ENCODE results near the gene THEM5. TPM values are rescaled to one million over a fixed set of nuclear protein-coding genes. Genes with fewer than 3 reads are reported as not detected.

Gene THEM5
- total RNA-seq, 1 donor from 2014 or later, result not detected

GRCh38 chr1:151803915-151804314 is 49.6 kb downstream of the THEM5 start:
- no peak for TF ChIP-seq CTCF (IDR thresholded peaks at IDR 0.05; ENCODE audit: unreplicated experiment)
- Mint-ChIP-seq H3K36me3 (no peaks in the 10 kb centered on the region), H3K9me3 (no peaks in the 10 kb centered on the region), H3K4me1 (peaks cover 2% of the 10 kb centered on the region), H3K27ac (no peak overlapping the region), H3K27me3 (ENCODE audit: low read depth) (peaks cover 58% of the 10 kb centered on the region), H3K4me3 (no peak overlapping the region)
- no peak for DNase-seq (ENCODE audit: low spot score in 2 of 2, unreplicated experiment in 2 of 2)

- Mint-ChIP-seq H3K36me3 (no peaks in the 10 kb centered on the region), H3K27me3 (ENCODE audit: low read depth) (peaks cover 63% of the 10 kb centered on the region), H3K4me1 (peaks cover 2% of the 10 kb centered on the region), H3K27ac (no peak overlapping the region), H3K4me3 (no peak overlapping the region), H3K9me3 (no peaks in the 10 kb centered on the region)
- no peak for DNase-seq (ENCODE audit: low spot score in 2 of 2, unreplicated experiment in 2 of 2)
- TF ChIP-seq CTCF (IDR thresholded peaks at IDR 0.05; ENCODE audit: unreplicated experiment), result no peak
Observed at GRCh38 chr1:151803164-151803563, 50.3 kb downstream of the THEM5 start.

- peaks cover 58% of the 10 kb centered on the region for H3K27me3 Mint-ChIP-seq (ENCODE audit: low read depth)
- no peaks in the 10 kb centered on the region for H3K9me3 Mint-ChIP-seq
- no peaks in the 10 kb centered on the region for H3K36me3 Mint-ChIP-seq
- DNase-seq (ENCODE audit: low spot score in 2 of 2, unreplicated experiment in 2 of 2), result no peak
- TF ChIP-seq CTCF (IDR thresholded peaks at IDR 0.05; ENCODE audit: unreplicated experiment), result no peak
- H3K4me3 Mint-ChIP-seq, result no peak overlapping the region
- H3K27ac Mint-ChIP-seq, result no peak overlapping the region
- peaks cover 2% of the 10 kb centered on the region for H3K4me1 Mint-ChIP-seq
Observed at GRCh38 chr1:151802372-151802771, 51.1 kb downstream of the THEM5 start.

GRCh38 chr1:151801846-151802245 is 51.7 kb downstream of the THEM5 start:
- Mint-ChIP-seq H3K9me3 (no peaks in the 10 kb centered on the region), H3K4me1 (peaks cover 2% of the 10 kb centered on the region), H3K27me3 (ENCODE audit: low read depth) (peaks cover 58% of the 10 kb centered on the region), H3K4me3 (no peak overlapping the region), H3K36me3 (no peaks in the 10 kb centered on the region), H3K27ac (no peak overlapping the region)
- DNase-seq (ENCODE audit: low spot score in 2 of 2, unreplicated experiment in 2 of 2), result no peak
- no peak for TF ChIP-seq CTCF (IDR thresholded peaks at IDR 0.05; ENCODE audit: unreplicated experiment)

GRCh38 chr1:151801310-151801820 is 52.1 kb downstream of the THEM5 start:
- peaks cover 2% of the 10 kb centered on the region for H3K4me1 Mint-ChIP-seq
- no peaks in the 10 kb centered on the region for H3K9me3 Mint-ChIP-seq
- no peak for TF ChIP-seq CTCF (IDR thresholded peaks at IDR 0.05; ENCODE audit: unreplicated experiment)
- DNase-seq (ENCODE audit: low spot score in 2 of 2, unreplicated experiment in 2 of 2), result no peak
- no peaks in the 10 kb centered on the region for H3K36me3 Mint-ChIP-seq
- H3K4me3 Mint-ChIP-seq, result no peak overlapping the region
- no peak overlapping the region for H3K27ac Mint-ChIP-seq
- H3K27me3 Mint-ChIP-seq (ENCODE audit: low read depth), result peaks cover 59% of the 10 kb centered on the region

GRCh38 chr1:151800830-151801229 is 52.7 kb downstream of the THEM5 start:
- peaks cover 2% of the 10 kb centered on the region for H3K4me1 Mint-ChIP-seq
- TF ChIP-seq CTCF (IDR thresholded peaks at IDR 0.05; ENCODE audit: unreplicated experiment), result no peak

More at GRCh38 chr1:151800830-151801229, 52.7 kb downstream of the THEM5 start:
- no peak for DNase-seq (ENCODE audit: low spot score in 2 of 2, unreplicated experiment in 2 of 2)
- Mint-ChIP-seq H3K27me3 (ENCODE audit: low read depth) (peaks cover 60% of the 10 kb centered on the region), H3K36me3 (no peaks in the 10 kb centered on the region), H3K4me3 (no peak overlapping the region), H3K27ac (no peak overlapping the region), H3K9me3 (no peaks in the 10 kb centered on the region)
